ENCODE results near the gene CRABP2.

- TF ChIP-seq TAF1 (IDR thresholded peaks at IDR 0.05; ENCODE audit: low read depth, low read length) (no peak), POU2F2 (IDR thresholded peaks at IDR 0.05; ENCODE audit: low read depth, low read length) (no peak), POLR2A (IDR thresholded peaks at IDR 0.05; ENCODE audit: low read depth, low read length) (no peak)
Observed at GRCh38 chr1:156654700-156655099, 50.7 kb downstream of the CRABP2 start.
